ENCODE results near the gene NACC2. TPM values are rescaled to one million over a fixed set of nuclear protein-coding genes. Genes with fewer than 3 reads are reported as not detected.

Gene NACC2
- total RNA-seq, 4 donors from 2014 or later = 15.0 to 35.2 (median 20.7) TPM

DNA sequence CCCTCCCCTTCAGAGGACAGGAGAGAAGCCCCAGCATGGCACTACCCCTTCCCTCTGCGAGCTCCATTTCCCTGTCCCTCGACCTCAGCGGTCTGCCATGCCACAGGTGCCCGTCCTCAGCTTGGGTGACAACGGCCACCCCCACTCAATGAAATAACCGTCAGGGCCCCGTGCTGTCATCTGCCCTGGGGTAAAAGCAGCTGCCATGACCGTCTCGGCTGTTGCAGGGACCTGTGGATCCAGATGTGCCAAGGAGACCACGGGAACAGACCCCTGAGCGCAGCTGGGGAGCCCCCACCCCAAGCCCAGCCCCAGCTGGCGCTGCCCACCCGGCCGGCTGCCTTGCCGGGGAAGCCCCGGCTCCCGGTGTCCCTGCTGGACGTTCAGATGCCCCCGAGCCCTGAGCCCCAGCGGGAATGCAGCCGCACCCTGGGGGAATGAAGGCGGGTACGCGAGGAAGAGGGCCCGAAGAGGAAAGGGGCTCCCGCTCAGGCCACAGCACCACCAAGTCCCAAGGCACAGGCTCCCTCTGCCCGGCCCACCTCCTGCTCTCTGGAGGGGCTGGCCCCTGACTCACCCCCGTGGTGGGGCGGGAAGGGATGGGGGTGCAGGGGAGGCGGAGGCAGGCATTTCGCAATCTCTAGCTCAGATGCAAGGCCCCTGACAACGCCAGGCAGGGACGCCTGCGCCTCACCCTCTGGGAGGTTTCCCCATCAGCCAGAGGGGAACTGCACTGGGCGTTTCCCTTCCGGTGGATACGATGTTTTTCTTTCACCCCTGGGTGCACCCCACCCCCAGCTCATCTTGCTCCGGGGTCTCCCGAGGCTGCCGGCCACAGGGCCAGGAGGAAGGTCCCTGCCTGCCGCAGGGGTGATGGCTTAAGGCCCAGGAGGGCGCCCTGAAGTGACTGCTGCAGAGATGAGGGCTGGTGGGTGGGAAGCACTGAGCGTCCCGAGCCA, 49.2 kb downstream of the NACC2 start:
- TF ChIP-seq CTCF (IDR thresholded peaks at IDR 0.05; ENCODE audit: low read depth) = no peak

DNA sequence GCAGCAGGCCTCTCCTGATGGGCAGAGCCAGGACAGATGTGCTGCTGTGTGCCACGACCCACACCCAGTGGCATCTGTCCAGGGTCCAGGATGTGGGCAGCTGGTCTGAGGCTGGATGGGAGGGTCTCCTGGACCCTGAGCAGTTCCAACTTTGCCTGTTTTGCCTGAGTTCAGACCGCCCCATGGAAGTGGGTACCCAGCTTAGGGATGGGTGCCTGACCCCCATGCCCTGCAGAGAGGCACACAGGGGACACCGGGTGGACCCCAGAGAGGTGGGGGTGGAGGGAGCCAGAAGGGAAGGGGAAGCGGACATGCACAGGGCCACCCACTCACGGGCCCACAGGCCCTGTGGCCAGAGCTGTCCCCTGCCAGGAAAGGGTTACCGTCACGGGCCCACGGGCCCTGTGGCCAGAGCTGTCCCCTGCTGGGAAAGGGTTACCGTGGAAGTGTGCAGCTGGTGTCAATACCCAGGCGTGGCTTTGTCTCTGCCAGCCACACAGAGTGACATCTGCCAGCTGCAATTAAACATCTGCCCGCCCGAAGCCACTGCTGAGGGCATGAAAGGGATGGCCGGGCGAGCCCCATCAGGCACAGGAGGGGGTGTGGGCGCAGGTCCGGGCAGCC, 50.0 kb downstream of the NACC2 start:
- no peak for TF ChIP-seq CTCF (IDR thresholded peaks at IDR 0.05; ENCODE audit: low read depth)

DNA sequence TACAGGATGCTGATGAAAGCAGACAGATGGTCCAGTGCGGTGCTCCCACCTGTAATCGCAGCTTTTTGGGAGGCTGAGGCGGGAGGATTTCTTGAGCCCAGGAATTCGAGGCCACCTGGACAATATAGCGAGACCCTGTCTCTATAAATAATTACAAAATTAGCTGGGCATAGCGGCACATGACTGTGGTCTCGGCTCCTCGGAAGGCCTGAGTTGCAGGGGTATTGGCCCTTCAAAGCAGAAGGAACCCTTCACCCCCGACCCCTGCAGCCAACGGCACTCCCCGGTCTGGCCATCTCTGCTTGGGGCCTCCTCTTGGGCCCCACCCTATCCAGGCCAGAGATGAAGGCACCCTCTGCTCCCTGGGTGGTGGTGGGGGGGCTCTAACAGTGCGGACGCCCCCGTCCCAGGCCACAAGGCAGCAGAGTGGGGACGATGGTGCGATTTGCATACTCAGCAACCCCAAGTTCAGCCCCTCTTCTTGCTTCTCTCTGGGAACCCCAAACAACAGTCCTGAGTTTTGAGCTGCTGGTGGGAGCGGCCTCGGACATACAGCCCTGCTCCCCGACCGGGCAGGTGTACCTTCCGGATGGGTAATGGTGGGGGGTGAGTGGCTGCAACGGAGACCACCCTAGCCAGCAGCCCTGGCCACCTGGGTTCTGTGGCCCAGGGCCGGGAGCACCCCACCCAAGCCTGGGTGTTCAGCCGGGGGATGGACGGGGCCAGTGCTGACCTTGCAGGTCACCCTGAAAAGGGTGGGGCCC, 50.7 kb downstream of the NACC2 start:
- TF ChIP-seq CTCF (IDR thresholded peaks at IDR 0.05; ENCODE audit: low read depth) = no peak

DNA sequence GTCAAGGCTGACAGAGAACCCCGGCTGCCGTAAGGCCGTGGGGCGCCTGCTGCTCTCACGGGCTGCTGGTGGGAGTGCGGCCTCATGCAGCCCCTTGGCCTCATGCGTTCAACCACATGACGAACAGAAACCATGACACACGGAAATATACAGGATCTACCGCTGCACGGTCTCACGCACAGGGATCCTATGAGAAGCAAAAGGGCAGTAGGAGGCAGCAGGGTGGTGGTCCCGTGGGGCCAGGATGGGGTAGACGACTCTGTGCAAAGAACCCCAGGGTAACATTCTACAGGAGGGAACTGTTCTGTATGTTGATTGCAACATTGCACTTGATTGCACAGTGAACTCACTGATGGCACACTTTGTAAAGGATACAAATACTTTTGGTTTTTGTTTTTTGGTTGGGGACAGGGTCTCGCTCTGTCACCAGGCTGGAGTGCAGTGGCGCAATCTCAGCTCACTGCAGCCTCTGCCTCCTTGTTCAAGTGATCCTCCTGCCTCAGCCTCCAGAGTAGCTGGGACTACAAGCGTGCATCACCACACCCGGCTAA, 51.6 kb downstream of the NACC2 start:
- no peak for TF ChIP-seq CTCF (IDR thresholded peaks at IDR 0.05; ENCODE audit: low read depth)

DNA sequence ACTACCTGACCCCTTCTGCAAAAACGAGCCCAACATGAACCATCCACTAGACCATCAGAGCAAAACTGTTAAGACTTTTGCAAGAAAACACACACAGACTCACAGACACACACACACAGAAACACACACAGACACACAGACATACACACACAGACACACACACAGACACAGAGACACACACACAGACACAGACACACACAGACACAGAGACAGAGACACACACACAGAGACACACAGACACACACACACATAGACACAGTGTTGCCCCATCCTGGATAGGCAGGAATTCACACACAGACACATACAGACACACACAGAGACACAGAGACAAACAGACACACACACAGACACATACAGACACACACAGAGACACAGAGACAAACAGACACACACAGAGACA, 52.5 kb downstream of the NACC2 start:
- no peak for TF ChIP-seq CTCF (IDR thresholded peaks at IDR 0.05; ENCODE audit: low read depth)

DNA sequence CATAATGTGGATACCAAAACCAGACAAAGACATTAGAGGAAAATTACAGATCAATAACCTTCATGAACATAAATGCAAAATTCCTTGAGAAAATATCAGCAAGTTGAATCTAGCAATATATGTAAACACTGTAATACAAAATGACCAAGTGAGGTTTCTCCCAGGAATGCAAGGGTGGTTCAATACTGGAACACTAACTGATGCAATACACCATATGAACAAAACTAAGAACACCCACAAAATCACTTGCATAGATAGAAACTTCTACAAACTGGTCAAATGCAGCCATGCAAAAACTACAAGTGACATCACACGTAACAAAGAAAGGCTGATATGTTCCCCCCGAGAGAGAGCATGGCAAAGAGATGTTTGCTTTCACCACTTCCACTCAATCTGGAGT, 55.6 kb downstream of the NACC2 start:
- TF ChIP-seq CTCF (IDR thresholded peaks at IDR 0.05; ENCODE audit: low read depth) = no peak
